ENCODE measurements around the gene CCDC90B.

Gene CCDC90B

DNA sequence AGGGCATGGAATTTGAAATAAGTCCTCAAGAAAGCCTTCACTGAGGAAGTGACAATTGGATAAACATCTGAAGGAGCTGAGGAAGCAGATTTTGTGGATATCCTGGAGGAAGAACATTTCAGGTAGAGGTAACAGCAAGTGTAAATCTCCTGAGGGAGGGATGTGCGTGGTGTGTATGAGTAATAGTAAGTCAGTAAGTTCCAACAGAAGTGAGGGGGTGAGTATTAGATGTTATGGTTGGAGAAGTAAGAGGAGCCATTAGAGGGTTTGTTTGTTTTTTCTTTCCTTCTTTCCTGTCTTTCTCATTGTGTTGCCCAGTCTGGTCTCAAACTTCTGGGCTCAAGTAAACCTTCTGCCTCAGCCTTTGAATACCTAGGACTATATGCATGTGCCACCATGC, 63.7 kb downstream of the CCDC90B start:
- no peak for DNase-seq

DNA sequence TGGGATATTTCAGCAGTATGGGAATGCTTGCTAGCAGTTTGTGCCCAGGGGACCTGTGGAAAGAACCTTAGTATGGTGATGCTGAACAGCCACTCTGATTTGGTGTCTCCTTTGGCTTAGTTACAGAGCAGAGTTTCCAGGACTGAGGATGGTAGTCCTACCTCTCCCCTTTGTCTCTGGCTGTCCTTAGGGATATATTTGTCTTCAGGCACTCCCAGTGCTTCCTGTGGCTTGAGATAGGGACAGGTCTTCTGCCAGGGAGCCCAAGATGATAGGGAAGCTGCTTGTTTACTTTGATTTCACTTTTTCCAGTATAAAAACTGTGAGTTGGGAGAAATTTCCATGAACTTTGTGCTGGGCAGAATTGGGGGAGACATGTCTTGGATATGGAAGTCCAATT, 64.5 kb downstream of the CCDC90B start:
- DNase-seq, result no peak

DNA sequence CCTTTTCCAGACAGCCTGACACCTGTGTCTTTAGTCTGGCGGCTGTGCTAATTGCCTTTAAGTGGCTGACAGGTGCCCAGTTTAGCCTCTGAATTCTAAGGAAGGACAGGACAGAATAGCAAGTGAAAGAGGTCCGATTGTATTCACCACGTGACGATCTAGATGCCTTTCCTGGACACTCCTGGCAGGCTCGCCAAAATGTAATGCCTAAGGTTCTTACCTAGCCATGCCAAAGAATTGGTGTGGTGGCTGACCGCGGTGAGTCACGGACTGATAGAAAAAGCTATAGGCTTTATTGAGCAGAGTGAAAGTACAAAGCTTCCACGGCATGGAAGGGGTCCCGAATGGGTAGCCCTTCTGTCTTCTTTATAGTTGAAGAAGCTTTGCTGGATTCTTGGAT, 65.9 kb downstream of the CCDC90B start:
- no peak for DNase-seq

DNA sequence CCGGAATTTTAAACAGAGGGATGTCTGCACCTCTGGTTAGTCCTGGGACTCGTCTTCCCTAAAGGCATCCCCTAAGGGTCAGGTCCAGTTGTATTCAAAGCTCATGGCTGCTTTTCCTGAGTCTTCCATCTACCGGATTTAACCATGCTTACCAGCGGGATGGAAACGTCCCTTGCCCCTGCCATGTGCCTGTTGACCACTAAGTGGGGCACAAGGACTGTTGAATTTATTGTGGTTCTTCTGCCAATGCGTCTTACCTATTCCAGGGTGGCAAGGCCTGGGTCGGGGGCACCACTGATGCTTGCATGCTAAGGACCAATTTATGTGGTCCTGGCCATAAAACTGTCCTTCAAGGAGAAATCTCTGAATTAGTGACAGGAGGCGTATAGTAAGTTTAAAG, 67.1 kb downstream of the CCDC90B start:
- DNase-seq, result no peak

Data from effector CD8-positive, alpha-beta T cell (primary cell).